Anterior cingulate cortex (tissue), 58 donors: ENCODE data around the gene UBE2D2.
A peak's percentile ranks its signal among the peaks of the same experiment; 100 is the strongest.
"Not testable (repeated sequence)": the region's sequence is repeated elsewhere in the genome, so short reads cannot be mapped to it uniquely, and the experiment has no call there.

Experiments
- DNase-seq, 58 donors: peaks; one replicate each; lab custom pipeline; 2025; lab: John Stamatoyannopoulos, UW

The UBE2D2 gene

GRCh38 chr5:139543423-139543991, 17.6 kb upstream of the UBE2D2 start:
- peak in 45 of 58 donors; percentile 1 to 66 (median 39) for DNase-seq

DNA sequence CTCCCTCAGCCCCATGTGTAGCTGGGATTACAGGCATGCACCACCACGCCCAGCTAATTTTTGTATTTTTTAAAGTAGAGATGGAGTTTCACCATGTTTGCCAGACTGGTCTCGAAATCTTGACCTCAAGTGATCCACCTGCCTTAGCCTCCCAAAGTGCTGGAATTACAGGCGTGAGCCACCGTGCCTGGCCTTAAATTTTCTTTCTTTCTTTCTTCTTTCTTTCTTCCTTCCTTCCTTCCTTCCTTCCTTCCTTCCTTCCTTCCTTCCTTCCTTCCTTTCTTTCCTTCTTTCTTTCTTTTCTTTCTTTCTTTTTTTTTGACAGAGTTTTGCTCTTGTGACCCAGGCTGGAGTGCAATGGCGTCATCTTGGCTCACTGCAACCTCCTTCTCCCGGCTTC, 14.5 kb upstream of the UBE2D2 start:
- DNase-seq: not testable (repeated sequence)

- DNase-seq: no peak
Observed at GRCh38 chr5:139549162-139549894, 11.8 kb upstream of the UBE2D2 start.

- not testable (repeated sequence) for DNase-seq
Observed at GRCh38 chr5:139550051-139550872, 10.9 kb upstream of the UBE2D2 start.

DNA sequence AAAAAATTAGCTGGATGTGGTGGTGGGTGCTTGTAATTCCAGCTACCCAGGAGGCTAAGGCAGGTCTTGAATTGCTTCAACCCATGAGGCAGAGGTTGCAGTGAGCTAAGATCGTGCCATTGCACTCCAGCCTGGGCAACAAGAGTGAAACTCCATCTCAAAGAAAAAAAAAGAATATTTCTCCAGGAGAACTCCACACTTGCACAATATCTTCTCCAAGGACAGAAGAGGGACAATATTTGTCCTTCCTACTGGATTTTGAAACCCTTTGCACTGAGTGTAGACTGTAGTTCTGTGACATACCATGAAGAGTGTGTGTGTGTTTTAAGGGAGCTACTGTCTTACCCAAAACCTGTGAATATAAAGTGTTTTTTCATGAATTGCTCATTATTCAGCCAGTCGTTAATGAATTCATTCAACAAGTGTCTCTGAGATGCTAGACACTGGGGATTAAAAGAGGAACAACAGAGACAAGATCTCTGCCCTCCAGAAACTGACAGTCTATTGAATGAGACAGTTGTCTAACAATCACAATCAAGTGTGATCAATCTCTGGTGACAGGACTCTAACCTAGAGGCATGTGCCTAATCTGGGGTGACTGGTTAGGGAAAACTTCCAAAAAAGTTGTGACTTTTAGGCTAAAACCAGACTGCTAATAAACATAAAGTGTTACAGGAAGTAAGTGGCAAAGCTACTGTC, 9.8 kb upstream of the UBE2D2 start:
- no peak for DNase-seq

DNA sequence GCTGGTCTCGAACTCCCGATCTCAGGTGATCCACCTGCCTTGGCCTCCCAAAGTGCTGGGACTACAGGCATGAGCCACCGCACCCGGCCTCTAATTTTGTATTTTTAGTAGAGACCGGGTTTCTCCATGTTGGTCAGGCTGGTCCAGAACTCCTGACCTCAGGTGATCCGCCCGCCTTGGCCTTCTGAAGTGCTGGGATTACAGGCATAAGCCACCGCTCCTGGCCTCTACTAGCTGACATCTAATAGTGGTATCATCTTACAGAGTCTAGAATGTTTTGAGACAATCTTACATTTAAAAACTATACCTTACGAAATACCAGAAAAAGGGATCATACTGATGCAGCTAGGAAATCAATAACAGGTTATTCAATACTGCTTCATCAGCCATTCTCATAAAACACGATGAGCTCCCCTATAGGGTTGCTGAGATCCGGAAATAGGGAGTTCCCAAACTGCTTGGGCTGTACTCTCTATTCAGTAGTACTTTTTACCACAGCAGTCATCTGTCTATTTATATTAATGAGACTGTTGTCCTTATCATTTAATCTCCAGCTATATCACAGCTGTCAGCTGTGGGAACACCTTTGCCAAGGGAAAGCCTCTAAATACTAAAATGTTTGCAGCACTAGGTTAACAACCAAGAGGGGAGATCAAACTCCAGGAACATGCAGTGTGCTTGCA, 8.1 kb upstream of the UBE2D2 start:
- no peak for DNase-seq

DNA sequence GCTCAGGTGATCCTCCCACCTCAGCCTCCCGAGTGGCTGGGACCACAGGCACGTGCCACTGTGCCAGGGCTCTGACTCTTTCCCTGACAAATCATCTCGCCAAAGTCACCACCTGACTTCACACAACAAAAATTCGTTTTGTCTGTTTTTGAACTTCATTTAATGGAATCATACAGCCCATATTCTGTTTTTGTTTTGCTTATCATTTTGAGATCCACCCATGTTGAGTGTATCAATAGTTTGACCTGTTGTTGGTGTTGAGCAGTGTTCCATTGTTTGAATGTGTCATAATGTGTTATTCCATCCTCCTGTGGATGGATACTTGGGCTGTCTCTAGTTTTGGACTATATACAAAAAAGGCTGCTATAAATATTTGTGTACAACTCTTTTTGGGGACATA, 6.9 kb upstream of the UBE2D2 start:
- no peak for DNase-seq

DNA sequence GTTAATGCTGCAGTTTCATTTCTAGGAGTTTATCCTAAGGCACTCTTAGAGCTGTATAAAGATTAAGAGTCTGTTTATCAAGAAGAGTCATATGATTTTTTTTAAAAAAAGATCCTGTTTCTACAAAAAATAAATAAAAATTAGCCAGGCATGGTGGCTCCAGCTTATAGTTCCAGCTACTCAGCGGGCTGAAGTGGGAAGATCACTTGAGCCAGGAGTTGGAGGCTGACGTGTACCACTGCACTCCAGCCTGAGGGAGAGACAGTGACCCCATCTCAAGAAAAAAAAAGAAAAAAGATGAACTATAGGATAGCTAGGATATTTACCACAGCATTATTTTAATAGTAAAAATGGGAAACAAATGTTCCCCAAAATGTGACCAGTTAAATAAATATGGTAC, 3.3 kb upstream of the UBE2D2 start:
- DNase-seq: no peak

DNA sequence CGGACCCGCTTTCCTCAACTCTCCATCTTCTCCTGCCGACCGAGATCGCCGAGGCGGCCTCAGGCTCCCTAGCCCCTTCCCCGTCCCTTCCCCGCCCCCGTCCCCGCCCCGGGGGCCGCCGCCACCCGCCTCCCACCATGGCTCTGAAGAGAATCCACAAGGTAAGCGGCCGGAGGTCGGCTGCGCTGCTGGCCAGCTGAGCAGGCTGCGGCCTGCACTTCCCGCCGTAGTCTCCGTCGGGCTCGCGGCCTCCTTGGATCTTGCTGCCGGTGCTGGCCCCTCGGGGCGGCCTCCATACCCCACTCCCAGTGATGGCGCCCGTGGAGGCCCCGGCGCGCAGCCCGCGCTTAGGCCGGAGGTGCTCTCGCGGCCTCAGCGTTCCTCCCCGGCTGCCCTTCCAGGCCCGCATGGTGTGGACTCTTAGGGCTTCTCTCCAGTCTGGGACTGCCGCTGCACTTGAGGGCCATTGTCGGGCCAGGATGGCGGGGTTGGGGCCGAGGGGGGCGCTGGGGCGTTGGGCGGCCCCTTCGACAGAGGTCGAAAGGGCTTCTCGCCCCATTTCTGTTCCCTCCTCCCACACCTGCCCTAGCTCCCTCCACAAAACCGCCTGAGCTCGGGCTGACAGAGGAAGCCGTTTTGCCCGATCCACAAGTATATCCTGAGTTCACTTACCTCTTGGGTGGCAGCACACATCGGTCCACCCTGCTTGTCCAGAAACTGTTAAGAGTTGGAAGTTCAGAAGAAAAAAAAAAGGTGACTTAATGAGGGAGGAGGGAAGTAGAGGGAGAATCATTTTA, 714 bp downstream of the UBE2D2 start:
- peak in 39 of 58 donors; percentile 30 to 77 (median 57) for DNase-seq

DNA sequence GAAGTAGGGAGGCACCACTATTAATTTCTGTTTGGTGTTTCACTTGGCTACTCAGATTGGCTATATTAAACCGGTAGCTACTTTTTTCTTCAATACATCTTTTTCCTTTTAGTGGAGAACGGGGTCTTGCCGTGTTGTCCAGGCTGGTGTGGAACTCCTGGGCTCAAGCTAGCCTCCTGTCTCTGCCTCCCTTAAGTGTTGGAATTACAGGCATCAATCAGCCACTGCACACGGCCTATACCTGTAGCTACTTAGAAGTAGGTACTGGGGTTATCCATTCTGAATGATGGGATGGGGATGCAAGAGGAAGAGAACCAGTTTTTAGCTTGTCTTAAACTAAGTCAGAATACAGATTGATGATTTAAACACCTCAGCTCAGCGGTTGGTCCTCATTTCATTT, 1.7 kb downstream of the UBE2D2 start:
- no peak for DNase-seq

DNA sequence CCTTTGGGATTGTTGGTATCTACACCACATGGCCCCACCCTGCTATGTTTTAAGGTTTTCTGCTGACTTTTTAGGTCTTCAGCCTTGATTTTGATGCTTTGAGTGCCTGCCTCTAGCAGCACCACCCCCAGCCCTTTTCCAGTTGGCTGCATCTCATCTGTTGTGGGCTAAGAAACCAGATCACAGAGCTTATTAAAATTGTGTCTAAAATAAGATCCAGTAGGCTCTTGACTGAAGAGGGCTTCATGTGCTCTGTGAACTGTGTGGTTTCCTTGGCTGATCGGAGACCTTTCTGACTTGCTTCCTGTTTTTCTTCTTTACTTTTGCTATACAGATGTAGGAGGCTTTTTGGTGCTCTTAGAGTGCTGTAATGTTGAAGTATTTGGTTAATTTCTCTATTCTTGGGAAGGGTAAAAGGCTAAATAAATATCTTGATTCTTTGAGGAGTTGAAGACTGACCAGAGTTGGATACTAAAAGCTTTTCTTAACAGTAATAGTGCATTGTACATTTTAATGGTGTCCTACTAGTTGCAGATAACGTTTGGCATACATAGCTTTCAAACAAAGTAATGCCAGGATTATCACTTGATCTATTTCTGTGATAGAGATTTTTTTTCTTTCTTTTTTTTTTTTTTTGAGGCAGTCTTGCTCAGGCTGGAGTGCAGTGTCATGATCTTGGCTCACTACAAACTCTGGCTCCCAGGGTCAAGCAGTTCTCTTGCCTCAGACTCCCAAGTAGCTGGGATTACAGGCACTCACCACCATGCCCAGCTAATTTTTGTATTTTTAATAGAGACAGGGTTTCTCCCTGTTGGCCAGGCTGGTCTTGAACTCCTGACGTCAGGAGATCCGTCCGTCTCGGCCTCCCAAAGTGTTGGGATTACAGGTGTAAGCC, 4.5 kb downstream of the UBE2D2 start:
- DNase-seq: peak in 1 of 58 donors; percentile 6

DNA sequence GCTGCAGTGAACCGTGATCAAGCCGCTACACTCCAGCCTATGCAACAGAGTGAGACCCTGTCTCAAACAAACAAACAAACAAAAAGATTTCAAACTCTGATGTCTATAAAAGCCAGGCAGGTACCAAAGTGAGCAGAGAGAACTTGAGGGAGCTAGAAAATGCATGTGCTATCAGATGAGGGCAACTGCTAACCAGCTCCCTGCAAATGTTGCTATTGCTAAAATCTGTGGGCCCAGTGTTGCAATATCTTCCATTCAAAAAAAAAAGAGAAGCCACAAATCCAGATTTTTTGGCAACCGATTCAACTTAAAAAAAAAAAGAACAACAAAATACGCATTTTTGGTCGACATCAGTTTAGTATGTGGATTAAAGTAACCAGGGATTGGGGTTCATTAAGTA, 5.5 kb downstream of the UBE2D2 start:
- no peak for DNase-seq

DNA sequence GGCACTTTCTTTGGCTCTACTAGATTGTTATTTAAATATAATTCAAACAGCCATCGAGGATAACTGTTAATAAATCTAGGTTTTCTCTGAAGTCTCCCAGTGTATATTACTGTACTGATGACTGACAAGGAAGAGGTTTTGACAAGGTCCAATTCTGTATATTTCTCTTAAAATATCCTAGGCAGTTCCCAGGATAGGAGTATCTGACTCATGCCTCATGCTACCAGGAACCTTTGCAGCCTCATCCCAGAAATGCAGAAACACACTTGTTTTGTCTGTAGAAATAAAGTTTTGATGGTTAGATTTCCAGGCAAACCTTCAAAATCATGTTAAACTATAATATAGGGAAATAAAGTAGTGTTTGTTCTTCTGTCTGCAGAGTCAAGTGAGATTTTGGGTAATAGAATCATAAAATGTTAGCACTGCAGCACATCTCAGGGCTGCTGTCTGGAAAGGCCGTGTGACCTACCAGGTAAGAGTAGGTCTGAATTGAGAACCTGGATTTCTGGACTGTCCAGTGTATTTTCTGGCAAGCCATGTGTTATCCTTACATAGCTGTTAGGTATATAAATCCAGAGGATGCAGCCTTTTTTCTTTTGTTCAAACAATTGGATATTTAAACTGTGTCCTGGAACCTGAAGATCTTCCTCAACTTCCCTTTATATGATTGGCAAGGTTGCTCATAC, 8.3 kb downstream of the UBE2D2 start:
- no peak for DNase-seq

DNA sequence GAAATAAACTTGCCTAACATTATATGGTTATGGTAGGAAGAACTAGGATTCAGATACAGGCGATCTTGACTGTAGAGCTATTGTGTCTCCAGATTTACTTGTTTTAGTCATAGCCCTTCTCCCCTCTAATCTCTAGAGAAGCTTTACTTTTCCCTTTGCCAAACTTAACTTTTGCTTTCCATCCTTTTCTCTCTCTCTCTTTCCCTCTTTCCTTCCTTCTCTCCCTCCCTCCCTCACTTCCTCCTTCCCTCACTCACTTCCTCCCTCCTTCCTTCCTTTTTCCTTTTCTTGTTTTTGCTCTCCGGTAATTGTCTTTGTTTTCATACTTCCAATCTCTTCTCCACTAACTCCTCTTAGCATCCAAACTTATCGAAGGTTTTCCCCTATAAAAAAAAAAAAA, 10.4 kb downstream of the UBE2D2 start:
- DNase-seq: no peak

DNA sequence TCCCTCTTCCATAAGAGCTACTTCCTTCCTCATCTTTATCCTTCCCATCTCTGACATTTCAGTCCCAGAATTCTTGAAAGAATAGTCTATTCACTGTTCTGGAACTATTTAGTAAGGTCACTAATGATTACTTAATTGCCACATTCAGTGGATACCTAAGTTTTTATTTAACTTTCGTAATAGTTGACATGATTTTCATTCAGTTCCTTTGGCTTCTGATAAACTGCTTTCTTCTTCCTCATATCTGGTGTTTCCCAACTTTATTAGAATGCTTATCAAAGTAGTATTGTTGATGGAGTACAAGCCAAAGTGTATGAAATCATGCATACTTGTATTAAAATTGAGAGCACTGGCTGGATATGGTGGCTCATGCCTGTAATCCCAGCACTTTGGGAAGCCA, 10.8 kb downstream of the UBE2D2 start:
- no peak for DNase-seq

DNA sequence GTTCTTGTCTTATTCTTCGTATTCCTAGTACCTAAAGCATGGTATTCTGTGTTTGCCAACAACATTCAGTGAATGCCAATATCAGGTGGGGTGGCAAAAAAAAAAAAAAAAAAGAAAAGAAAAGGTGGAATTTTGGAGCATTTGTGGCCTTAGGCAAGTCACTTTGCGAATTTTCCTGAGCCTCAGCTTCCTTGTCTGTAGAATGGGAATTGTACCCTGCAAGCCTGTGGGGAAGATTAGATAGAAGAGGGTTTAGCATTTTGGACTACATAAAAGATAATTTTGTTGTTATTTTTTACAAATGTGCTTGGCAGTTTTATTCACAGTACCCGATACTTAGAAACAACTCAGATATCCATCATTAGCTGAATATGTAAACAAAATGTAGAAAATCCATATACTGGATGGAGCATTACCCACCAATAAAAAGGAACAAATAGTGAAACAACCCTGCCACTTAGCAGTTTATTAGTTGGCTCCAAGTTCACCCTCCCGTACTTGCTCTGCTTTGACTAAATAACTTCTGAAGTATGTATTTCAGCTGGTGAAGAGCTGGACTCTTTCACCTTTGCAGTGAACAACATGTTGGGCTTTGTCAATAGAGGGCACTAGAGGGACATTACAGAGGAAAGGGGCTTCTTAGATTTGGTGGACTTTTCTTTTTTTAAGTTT, 13.6 kb downstream of the UBE2D2 start:
- no peak for DNase-seq

- no peak for DNase-seq
Observed at GRCh38 chr5:139575313-139575646, 14.1 kb downstream of the UBE2D2 start.
